HG02938 (cell line): ENCODE data around the gene PLXDC1.
"Not testable (repeated sequence)": the region's sequence is repeated elsewhere in the genome, so short reads cannot be mapped to it uniquely, and the experiment has no call there.

Experiments
- ATAC-seq: cut with Tn5 transposase; IDR thresholded peaks from one replicate; pipeline ENCODE4 v1.9.1; 2021; ENCODE audit warnings: mild to moderate bottlenecking, moderate library complexity; ENCODE audit not compliant: unreplicated experiment

PLXDC1 gene

GRCh38 chr17:39130205-39130604, 21.2 kb downstream of the PLXDC1 start:
- ATAC-seq, result no peak

- not testable (repeated sequence) for ATAC-seq
Observed at GRCh38 chr17:39129544-39129943, 21.9 kb downstream of the PLXDC1 start.

- ATAC-seq, result no peak
Observed at GRCh38 chr17:39126436-39126835, 25.0 kb downstream of the PLXDC1 start.

GRCh38 chr17:39125143-39125875, 26.1 kb downstream of the PLXDC1 start:
- ATAC-seq, result no peak

GRCh38 chr17:39123627-39124026, 27.8 kb downstream of the PLXDC1 start:
- no peak for ATAC-seq

- no peak for ATAC-seq
Observed at GRCh38 chr17:39122991-39123390, 28.4 kb downstream of the PLXDC1 start.

GRCh38 chr17:39121919-39122318, 29.5 kb downstream of the PLXDC1 start:
- ATAC-seq, result not testable (repeated sequence)

GRCh38 chr17:39118674-39119419, 32.6 kb downstream of the PLXDC1 start:
- ATAC-seq, result peak; percentile 67

- no peak for ATAC-seq
Observed at GRCh38 chr17:39116224-39116623, 35.2 kb downstream of the PLXDC1 start.

GRCh38 chr17:39115135-39115534, 36.3 kb downstream of the PLXDC1 start:
- no peak for ATAC-seq

GRCh38 chr17:39114723-39115122, 36.7 kb downstream of the PLXDC1 start:
- ATAC-seq, result no peak

- no peak for ATAC-seq
Observed at GRCh38 chr17:39113871-39114270, 37.6 kb downstream of the PLXDC1 start.

GRCh38 chr17:39110435-39111136, 40.9 kb downstream of the PLXDC1 start:
- ATAC-seq, result no peak

GRCh38 chr17:39108461-39109375, 42.7 kb downstream of the PLXDC1 start:
- no peak for ATAC-seq

- ATAC-seq, result no peak
Observed at GRCh38 chr17:39107973-39108372, 43.5 kb downstream of the PLXDC1 start.

GRCh38 chr17:39107155-39107554, 44.3 kb downstream of the PLXDC1 start:
- ATAC-seq, result no peak

- ATAC-seq, result no peak
Observed at GRCh38 chr17:39105705-39106104, 45.7 kb downstream of the PLXDC1 start.

- no peak for ATAC-seq
Observed at GRCh38 chr17:39104657-39105056, 46.8 kb downstream of the PLXDC1 start.

- no peak for ATAC-seq
Observed at GRCh38 chr17:39104046-39104445, 47.4 kb downstream of the PLXDC1 start.

GRCh38 chr17:39101091-39101490, 50.3 kb downstream of the PLXDC1 start:
- ATAC-seq, result no peak

- ATAC-seq, result no peak
Observed at GRCh38 chr17:39100530-39100929, 50.9 kb downstream of the PLXDC1 start.
